Midbrain (tissue), 1 donor: ENCODE results near the gene FTSJ3.

Source experiments
- DNase-seq: peaks from one replicate; lab custom pipeline; 2025; lab: John Stamatoyannopoulos, UW

FTSJ3 gene

DNA sequence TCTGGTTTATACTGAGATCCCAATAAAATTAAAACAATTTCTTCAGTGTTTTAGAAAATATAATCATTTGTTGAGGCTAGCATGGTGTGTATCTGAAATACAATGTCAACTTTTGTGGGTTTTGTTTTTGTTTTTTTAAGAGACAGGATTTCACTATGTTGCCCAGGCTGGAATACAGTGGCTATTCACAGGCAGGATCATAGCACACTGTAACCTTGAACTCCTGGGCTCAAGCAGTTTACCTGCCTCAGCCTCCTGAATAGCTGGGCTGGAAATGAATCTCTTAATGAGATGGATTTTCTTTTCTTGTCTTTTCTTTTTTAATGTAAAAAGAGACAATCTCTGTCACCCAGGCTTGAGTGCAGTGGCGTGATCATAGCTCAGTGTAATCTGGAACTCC is 41.3 kb downstream of the FTSJ3 start:
- no peak for DNase-seq

- no peak for DNase-seq
Observed at GRCh38 chr17:63785556-63785955, 41.9 kb downstream of the FTSJ3 start.

- DNase-seq: no peak
Observed at GRCh38 chr17:63783522-63783921, 43.9 kb downstream of the FTSJ3 start.

- DNase-seq: no peak
Observed at GRCh38 chr17:63780928-63781327, 46.5 kb downstream of the FTSJ3 start.

- DNase-seq: no peak
Observed at GRCh38 chr17:63780507-63780906, 47.0 kb downstream of the FTSJ3 start.

DNA sequence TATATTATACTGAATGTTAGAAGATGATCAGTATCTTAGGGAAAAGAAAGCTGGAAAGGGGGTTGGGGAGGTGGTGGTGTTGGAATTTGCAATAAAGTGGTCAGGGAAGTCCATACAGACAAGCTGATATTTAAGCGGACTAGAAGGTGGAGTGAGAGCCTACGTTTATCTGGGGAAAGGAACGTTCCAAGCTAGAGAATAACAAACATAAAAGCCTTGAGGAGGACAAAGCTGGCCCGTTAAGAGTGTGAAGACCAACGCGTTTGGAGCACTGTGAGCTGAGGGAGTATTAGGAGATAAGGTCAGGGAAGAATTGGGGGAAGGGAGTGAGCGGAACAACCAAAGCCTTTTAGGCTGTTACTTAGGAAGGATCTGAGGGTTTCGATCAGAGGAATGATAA is 52.0 kb downstream of the FTSJ3 start:
- DNase-seq: no peak

GRCh38 chr17:63774969-63775265 is 52.5 kb downstream of the FTSJ3 start:
- no peak for DNase-seq

DNA sequence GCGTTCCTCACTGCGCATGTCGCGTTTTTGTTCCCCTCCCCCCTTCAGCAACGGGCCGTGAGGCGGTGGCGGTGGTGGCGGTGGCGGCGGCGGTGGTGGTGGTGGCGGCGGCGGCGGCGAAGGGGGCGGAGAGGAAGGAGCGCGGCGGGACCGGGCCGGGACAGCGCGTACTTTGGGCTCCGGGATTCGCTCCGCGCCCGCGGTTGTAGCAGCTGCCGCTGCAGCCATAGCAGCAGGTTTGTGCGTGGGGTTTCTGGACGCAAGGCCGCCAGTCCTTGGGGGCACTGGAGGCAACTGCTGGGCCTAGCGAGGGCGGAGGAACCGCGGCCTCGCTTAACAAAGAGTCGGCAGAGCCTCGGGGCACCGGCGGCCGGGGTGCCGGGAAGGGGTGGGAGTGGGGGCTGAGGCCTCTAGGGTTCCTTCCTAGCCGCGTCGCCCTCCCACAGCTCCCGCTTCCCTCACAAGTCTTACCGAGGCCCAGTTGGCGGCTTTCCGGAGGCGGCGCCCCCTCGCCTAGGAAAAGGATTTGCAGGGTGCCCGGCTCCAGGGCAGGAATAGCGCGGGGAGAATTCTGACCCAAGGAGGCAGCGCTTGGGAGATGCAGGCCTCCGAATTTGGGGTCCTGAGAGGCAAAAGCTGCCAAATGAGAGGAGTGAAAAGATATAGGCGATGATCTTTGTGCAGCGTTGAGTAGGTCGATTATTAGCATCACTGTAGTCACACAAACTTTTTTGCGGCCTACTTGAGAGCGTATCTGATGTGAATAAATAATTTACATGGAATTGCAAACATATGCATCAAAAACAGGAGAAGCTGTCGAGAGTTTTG is 53.1 kb downstream of the FTSJ3 start, which contains the start of gene DDX42:
Gene DDX42, plus strand, starts transcription at position 30 of the 828 bp plus-strand sequence. CDS start 12,880 bp downstream, outside the sequence.
- DNase-seq: no peak

GRCh38 chr17:63773272-63774140 is 54.0 kb downstream of the FTSJ3 start, which contains the start of gene CCDC47:
CCDC47 (minus strand) TSS chr17:63773597; CDS start chr17:63766175, 7,422 bp downstream.
- DNase-seq: peak; percentile 99

- no peak for DNase-seq
Observed at GRCh38 chr17:63772801-63773271, 54.6 kb downstream of the FTSJ3 start.
